Stimulated activated CD8-positive, alpha-beta memory T cell treated with anti-CD3 and anti-CD28 coated beads, Interleukin-4, amount 100 ng/mL, for 48 hours (primary cell): ENCODE measurements around the gene DNAH7.
"Not testable (repeated sequence)": the region's sequence is repeated elsewhere in the genome, so short reads cannot be mapped to it uniquely, and the experiment has no call there.

Experiments
- DNase-seq: peaks from one replicate; pipeline ENCODE4 v3.0.0-alpha.2; 2020

Gene DNAH7

GRCh38 chr2:195706161-195706900 is 362.3 kb downstream of the DNAH7 start:
- DNase-seq = no peak

GRCh38 chr2:195700480-195700879 is 368.2 kb downstream of the DNAH7 start:
- DNase-seq = no peak

DNA sequence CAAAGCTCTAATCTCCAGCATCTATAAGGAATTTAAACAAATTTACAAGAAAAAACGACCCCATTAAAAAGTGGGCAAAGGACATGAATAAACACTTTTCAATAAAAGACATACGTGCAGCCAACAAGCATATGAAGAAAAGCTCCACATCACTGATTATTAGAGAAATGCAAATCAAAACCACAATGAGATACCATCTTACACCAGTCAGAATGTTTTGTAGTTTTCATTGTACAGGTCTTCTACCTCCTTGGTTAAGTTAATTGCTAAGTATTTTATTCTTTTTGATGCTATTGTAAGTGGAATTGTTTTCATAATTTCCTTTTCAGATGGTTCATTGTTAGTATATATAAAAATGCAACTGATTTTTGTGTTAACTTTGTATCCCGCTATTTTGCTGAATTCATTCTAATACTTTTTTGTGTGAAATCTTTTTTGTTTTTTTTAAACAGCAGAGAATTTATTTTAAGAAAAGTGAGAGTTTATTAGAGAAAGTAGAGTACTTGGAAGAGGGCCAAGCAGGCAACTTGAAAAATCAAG is 370.9 kb downstream of the DNAH7 start:
- DNase-seq = no peak

DNA sequence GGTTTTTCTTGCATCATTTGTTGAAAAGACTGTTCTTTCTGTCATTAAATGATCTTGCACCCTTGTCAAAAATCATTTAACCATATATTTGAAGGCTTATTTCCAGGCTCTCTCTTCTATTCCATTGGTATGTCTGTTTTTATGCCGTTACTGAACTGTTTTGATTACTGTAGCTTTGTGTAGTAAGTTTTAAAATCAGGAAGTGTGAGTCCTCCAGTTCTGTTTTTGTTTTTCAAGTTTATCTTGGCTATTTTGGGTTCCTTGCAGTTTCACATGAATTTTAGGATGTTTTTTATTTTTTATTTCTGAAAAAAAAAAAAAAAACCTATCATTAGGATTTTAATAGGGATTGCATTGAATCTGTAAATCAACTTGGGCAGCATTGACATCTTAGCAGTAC is 372.6 kb downstream of the DNAH7 start:
- no peak for DNase-seq

DNA sequence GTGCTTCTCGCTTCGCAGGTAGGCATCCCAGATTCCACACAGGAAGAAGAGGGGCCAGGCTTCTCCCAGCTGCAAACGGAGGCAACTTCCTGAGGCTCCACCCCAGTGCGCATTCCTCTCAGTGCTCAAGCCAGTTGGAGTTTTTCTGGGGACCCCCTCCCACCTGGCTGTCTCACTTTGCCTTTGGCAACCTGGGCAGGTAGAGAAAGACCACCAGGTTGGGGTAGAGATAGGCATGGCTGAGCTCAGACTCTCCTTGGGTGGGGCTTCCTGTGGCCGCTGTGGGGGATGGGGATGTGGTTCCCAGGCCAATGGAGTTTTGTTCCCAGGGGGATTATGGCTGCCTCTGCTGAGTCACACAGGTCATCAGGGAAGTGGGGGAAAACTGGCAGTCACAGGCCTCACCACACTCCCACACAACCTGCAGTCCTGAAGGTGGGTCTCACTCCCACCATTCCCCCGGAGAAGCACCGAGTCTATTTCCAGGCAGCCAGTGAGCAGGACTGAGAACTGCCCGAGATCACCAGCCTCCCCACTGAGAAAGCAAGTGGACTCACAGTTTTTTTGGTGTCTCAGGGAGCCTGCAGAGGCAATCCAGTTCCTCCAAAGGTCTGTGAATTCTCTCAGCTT is 373.5 kb downstream of the DNAH7 start:
- DNase-seq = no peak

- DNase-seq = no peak
These were observed 374.1 kb downstream of the DNAH7 start for GRCh38 chr2:195694553-195694952.

DNA sequence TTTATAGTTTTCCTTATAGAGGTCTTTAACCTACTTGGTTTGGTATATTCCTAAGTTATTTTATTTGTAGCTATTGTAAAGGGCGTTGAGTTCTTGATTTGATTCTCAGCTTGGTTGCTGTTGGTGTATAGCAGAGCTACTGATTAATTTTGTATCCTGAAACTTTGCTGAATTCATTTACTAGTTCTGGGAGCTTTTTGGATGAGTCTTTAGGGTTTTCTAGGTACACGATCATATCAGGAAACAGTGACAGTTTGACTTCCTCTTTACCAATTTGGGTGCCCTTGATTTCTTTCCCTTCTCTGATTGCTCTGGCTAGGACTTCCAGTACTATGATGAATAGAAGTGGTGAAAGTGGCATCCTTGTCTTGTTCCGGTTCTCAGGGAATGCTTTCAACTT is 376.1 kb downstream of the DNAH7 start:
- DNase-seq = not testable (repeated sequence)
